Memory B cell (primary cell): ENCODE results near the gene AUTS2.
A peak's percentile ranks its signal among the peaks of the same experiment; 100 is the strongest.

Experiments
- ATAC-seq: fragments of 150-1000 bp; cut with Tn5 transposase; 2 replicates; pipeline ENCODE4 v1.10.0; 2021; ENCODE audit warnings: low read depth, mild to moderate bottlenecking, moderate library complexity
- DNase-seq, 2 donors: peaks; one replicate each; pipeline ENCODE4 v3.0.0; 2022; ENCODE audit warnings: low spot score in 2 of 2
- H3K27ac Mint-ChIP-seq: one replicate; pipeline ENCODE4 v1.8.0; 2022; ENCODE audit warnings: mild to moderate bottlenecking, moderate library complexity, mixed read lengths
- H3K27me3 Mint-ChIP-seq: one replicate; pipeline ENCODE4 v1.8.0; 2022; ENCODE audit warnings: mixed read lengths
- H3K36me3 Mint-ChIP-seq: one replicate; pipeline ENCODE4 v1.8.0; 2022; ENCODE audit warnings: mild to moderate bottlenecking, mixed read lengths
- H3K4me1 Mint-ChIP-seq: one replicate; pipeline ENCODE4 v1.8.0; 2022; ENCODE audit warnings: mixed read lengths
- H3K4me3 Mint-ChIP-seq: one replicate; pipeline ENCODE4 v1.8.0; 2022; ENCODE audit warnings: mild to moderate bottlenecking, moderate library complexity, mixed read lengths
- H3K9me3 Mint-ChIP-seq: one replicate; pipeline ENCODE4 v1.8.0; 2022; ENCODE audit warnings: mixed read lengths

The AUTS2 gene

DNA sequence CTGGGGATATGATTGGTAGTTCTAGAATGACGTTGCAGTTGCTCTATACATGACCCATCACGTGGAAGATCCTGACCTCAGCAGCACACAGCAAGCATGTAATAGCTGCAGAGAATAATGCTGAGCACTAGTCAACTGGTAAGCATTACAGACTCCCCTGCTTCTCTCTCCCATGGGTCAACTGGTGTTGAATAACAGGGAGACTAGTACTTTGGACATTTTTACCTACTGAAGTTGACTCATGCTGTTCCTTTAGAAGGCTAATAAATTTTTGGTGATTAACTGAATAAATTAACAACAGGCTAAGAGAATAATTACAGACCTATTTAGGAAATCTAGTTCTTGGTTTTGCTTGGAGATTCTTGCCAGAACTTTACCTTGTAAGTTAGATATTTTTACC is 234.1 kb downstream of the AUTS2 start:
- peaks cover 17% of the 10 kb centered on the region for H3K36me3 Mint-ChIP-seq
- no peaks in the 10 kb centered on the region for H3K9me3 Mint-ChIP-seq
- ATAC-seq: no peak
- DNase-seq: no peak
- H3K27ac Mint-ChIP-seq: no peak overlapping the region
- no peak overlapping the region for H3K4me3 Mint-ChIP-seq
- H3K27me3 Mint-ChIP-seq: no peaks in the 10 kb centered on the region
- peaks cover 22% of the 10 kb centered on the region for H3K4me1 Mint-ChIP-seq

DNA sequence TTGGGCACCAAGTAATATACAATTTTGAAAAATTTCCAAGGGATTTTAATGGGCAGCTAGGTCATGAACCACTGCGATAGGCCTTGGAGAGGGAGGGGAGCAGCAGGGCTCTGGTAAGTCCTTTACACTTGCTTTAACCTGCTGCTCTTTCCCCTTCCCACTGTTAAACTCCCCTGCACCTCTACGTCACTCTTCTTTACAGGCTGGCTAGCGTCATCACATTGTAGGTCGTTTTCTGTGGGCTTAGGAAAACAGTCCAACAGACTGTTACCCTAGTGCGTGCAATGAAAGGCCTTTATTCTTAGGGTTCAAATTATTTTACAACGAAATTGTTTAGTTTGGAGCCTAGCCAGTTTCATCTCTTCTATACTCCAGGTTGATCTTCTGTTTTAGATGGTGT is 235.7 kb downstream of the AUTS2 start:
- Mint-ChIP-seq H3K27ac (peak overlapping the region; percentile 35), H3K27me3 (no peaks in the 10 kb centered on the region), H3K36me3 (peaks cover 17% of the 10 kb centered on the region), H3K4me3 (no peak overlapping the region), H3K9me3 (no peaks in the 10 kb centered on the region), H3K4me1 (peaks cover 16% of the 10 kb centered on the region)
- ATAC-seq (no peak), DNase-seq (no peak)

DNA sequence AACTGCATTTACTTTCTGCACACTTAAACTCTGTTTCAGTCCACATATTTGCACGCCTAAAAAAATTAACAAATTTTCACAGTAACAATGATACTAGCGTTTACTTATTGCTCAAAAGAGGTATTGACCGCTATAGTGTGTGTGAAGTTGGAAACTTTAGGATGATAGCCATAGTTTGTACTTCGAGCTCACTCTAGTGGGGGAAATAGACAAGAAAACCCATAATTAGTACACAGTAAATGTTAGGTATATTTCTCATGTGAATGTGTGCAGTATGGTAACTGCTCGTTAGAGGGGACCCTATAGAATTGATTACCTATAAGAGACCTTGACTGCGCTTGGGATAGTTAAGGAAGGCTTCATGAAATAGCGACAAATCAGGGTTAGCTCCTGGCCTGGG is 238.4 kb downstream of the AUTS2 start:
- H3K27me3 Mint-ChIP-seq: no peaks in the 10 kb centered on the region
- ATAC-seq (no peak), DNase-seq (no peak)
- H3K27ac Mint-ChIP-seq: no peak overlapping the region
- no peaks in the 10 kb centered on the region for H3K9me3 Mint-ChIP-seq
- H3K4me1 Mint-ChIP-seq: peaks cover 31% of the 10 kb centered on the region
- no peak overlapping the region for H3K4me3 Mint-ChIP-seq
- peaks cover 11% of the 10 kb centered on the region for H3K36me3 Mint-ChIP-seq

DNA sequence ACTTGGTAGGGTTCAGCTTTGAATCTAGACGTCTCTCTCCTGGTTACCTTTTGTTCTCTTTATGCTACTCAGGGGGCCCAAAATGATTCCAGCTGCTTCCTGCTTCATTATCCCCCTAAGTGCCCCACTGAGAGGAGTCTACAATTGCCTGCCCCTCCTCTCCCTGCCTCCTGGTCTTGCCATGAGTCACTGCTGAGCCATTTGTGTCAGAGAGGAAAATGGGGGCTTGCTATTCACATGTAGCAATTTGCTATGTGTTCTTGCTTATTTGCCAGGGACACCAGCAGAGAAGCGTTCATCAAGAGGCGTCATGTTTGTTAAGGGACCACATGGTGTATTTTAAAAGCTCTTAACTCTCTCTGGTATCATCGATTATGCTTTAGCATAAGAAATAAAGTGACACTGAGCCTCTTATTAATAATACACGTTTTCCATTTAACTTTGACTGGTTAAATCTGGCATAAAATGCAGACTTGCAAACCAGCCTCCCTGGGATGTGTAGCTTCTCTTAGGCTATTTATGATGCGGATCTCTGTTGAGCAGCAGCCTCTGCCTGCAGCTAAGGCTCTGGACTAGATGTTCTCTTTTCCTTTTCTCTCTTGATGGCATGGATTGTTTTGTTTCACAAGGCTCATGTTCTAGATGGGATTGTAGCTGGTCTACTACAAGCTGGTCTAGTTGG is 239.3 kb downstream of the AUTS2 start:
- Mint-ChIP-seq H3K27me3 (no peaks in the 10 kb centered on the region), H3K4me1 (peaks cover 31% of the 10 kb centered on the region), H3K4me3 (no peak overlapping the region), H3K27ac (no peak overlapping the region), H3K9me3 (no peaks in the 10 kb centered on the region), H3K36me3 (peaks cover 11% of the 10 kb centered on the region)
- ATAC-seq (no peak), DNase-seq (no peak)

DNA sequence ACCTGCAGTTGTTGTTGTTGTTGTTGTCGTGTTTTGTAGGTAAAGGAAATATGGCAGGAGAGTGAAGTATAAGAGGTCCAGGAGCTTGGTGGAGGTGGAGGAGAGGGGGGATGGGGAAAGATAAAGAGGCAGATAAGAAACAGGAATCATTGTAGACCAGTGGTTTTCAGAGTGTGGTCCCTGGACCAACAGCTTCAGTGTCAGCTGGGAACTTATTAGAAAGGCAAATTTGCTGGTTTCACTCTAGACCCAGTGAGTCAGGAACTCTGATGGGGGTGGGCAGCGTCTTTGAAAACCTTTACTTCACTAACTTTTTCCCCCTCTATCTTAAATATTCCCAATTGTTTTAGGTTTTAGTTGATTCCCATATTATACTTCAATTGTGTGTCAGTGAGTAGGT is 241.5 kb downstream of the AUTS2 start:
- peaks cover 4% of the 10 kb centered on the region for H3K36me3 Mint-ChIP-seq
- H3K27ac Mint-ChIP-seq: peak overlapping the region; percentile 84
- H3K4me1 Mint-ChIP-seq: peaks cover 45% of the 10 kb centered on the region
- H3K4me3 Mint-ChIP-seq: peak overlapping the region; percentile 61
- H3K9me3 Mint-ChIP-seq: peaks cover 2% of the 10 kb centered on the region
- ATAC-seq: peak; percentile 49
- DNase-seq: no peak
- no peaks in the 10 kb centered on the region for H3K27me3 Mint-ChIP-seq

DNA sequence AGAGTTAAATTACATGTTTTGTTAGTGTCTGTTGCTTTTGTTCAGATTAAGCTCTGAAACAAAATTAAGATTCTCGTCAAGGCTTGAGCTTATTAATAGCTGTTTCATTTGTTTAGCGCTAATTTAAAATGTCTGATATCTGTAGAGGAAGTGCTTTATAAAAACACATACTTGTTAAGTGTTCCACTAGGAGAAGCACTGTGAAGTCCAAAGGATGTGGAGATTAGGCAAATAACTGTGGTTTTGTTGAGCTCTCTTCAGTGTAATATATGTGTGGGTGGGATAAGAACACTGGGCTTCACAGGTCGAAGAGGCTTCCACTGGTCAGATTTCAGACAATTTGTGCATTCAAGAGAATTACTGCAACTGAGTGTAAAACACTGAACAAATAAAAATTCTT is 242.0 kb downstream of the AUTS2 start:
- peaks cover 44% of the 10 kb centered on the region for H3K4me1 Mint-ChIP-seq
- H3K36me3 Mint-ChIP-seq: peaks cover 2% of the 10 kb centered on the region
- H3K27ac Mint-ChIP-seq: peak overlapping the region; percentile 84
- peaks cover 2% of the 10 kb centered on the region for H3K9me3 Mint-ChIP-seq
- peak; percentile 23 for ATAC-seq
- DNase-seq: no peak
- H3K27me3 Mint-ChIP-seq: no peaks in the 10 kb centered on the region
- peak overlapping the region; percentile 61 for H3K4me3 Mint-ChIP-seq

DNA sequence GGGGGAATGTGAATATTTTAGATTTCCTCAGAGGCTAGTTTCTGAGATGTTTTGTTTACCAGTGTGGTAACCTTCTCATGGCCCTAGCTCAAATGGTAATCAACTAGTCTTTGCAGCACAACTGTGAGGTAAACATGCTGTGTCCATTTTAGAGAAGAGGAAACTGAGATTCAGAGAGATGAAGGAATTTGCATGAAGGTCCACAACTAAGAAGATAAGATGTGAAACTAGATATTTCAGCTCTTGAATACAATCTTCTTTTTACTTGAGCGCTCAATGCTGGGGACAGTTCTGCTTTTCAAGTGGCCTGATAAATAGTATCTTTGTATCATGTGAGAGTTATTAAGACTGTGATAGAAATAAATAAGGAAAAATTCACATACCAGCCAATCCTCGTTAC is 245.4 kb downstream of the AUTS2 start:
- H3K27ac Mint-ChIP-seq: peak overlapping the region; percentile 60
- H3K27me3 Mint-ChIP-seq: no peaks in the 10 kb centered on the region
- peaks cover 50% of the 10 kb centered on the region for H3K4me1 Mint-ChIP-seq
- H3K4me3 Mint-ChIP-seq: peak overlapping the region; percentile 1
- H3K36me3 Mint-ChIP-seq: peaks cover 2% of the 10 kb centered on the region
- DNase-seq (no peak), ATAC-seq (peak; percentile 75)
- H3K9me3 Mint-ChIP-seq: peaks cover 2% of the 10 kb centered on the region

DNA sequence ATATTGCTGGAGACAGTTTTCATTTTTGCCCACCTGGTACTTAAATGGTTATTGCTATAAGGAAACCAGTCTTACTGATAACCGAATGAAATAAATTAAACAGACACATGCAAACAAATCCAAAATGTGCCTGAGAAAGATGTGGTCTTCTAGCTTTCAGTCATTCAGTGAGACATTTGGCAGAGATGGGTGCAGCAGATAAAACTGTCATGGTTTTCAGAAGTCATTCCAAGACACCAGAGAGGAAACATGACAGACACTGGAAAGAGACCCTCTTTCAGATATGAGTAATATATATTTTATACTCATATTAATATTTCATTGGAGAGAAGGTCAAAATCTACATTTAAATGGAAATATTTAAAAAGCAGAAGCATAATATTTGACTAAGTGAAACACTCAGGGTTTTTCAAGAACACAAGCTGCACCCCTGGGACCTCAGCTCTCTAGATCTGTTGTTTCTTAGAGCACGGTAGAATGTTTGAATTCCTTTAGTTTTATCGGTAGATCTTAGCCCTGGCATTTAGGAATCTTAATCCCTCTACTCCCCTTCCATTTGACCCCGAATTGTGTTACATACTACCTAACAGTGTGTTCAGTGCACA is 246.1 kb downstream of the AUTS2 start:
- H3K36me3 Mint-ChIP-seq: peaks cover 4% of the 10 kb centered on the region
- H3K27ac Mint-ChIP-seq: peak overlapping the region; percentile 60
- DNase-seq: no peak
- H3K4me3 Mint-ChIP-seq: peak overlapping the region; percentile 54
- H3K4me1 Mint-ChIP-seq: peaks cover 48% of the 10 kb centered on the region
- ATAC-seq: peak; percentile 48
- H3K27me3 Mint-ChIP-seq: no peaks in the 10 kb centered on the region
- H3K9me3 Mint-ChIP-seq: peaks cover 2% of the 10 kb centered on the region

DNA sequence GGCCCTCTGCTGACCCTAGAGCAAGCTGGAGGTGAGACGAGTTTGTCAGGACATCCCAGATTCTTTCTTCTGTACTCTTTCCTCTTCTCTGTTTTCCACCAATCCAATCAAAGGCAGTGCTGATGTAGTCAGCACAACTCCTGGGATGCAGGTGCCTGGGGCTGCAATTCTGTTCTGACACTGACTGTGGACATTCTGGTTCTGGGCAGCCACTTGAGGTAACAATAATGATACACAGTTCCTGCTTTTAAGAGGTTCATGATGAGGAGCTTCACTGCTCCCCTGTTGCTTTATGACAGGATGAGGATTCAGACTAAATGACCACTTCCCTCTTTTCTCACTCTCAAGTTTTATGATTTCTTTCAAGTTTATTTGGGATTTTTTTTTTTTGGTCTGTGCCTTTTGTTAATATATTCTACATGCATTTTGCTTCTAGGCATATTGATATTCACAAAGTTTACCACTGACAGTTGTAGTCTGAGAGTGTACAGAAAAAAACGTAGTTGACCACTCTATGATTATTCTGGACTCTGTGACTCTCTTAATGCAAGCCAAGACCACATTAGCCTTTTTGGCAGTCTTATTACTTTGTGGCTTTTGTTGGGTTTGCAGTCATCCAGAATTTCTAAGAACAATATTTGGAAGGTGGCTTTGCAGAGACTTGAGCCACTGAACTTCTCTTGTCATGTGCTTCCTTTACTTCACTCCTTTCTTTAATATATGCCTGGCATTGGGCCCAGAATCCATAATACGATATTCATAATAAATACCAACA is 247.6 kb downstream of the AUTS2 start:
- peak overlapping the region; percentile 32 for H3K27ac Mint-ChIP-seq
- H3K36me3 Mint-ChIP-seq: peaks cover 4% of the 10 kb centered on the region
- H3K27me3 Mint-ChIP-seq: no peaks in the 10 kb centered on the region
- peaks cover 37% of the 10 kb centered on the region for H3K4me1 Mint-ChIP-seq
- peak overlapping the region; percentile 53 for H3K4me3 Mint-ChIP-seq
- peaks cover 2% of the 10 kb centered on the region for H3K9me3 Mint-ChIP-seq
- ATAC-seq (peak; percentile 36), DNase-seq (no peak)

DNA sequence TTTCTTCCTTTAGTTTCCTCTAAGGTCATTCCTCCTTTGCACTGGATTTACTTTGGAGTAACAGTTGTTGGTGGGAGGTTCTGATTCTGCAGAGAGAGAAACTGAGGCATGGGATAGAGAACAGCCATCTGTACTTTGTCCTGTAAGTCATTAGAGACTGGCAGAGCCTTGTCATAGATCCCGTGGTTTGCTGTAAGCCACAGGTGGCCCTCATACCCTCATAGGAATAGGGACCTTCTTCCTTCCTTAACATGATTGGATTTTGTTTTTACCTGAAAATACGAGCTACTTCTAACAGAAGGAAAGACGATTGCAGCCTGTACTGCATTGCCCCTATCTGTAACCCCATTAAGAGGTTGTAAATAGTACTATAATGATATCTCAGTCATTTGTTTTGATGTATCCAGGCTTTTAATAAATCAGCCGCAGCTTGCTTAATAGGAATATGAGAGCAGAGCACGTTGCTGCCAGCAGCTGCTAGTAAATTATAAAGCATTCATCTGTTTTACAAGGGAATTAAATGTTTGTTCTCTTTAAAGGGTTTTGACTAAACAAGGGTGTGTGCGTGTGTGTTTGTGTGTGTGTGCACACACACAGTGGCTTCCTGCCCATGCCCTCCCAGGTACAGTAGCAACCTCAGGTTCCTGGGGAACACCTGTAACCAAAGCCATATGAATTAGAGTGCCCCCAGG is 249.8 kb downstream of the AUTS2 start:
- Mint-ChIP-seq H3K4me1 (peaks cover 37% of the 10 kb centered on the region), H3K4me3 (no peak overlapping the region), H3K27me3 (no peaks in the 10 kb centered on the region), H3K9me3 (peaks cover under 1% of the 10 kb centered on the region), H3K36me3 (peaks cover 4% of the 10 kb centered on the region), H3K27ac (no peak overlapping the region)
- DNase-seq (no peak), ATAC-seq (no peak)

DNA sequence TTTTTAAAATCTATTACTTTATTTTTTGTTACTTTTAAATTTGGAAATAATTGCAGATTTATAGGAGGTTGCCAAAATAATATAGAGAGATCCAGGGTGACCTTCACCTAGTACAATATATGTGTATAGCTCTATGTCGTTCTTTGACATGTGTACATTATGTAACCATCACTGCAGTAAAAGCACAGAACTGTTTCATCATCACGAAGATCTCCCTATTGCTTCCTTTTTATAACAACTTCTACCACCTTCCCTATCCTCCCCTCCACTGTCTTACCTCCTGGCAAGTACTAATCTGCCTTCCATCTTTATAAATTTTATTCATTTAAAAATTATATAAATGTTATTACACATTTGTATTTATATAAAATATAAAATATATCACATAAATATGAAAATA is 251.0 kb downstream of the AUTS2 start:
- Mint-ChIP-seq H3K27me3 (no peaks in the 10 kb centered on the region), H3K4me3 (no peak overlapping the region), H3K9me3 (no peaks in the 10 kb centered on the region), H3K27ac (no peak overlapping the region), H3K36me3 (peaks cover 4% of the 10 kb centered on the region), H3K4me1 (peaks cover 31% of the 10 kb centered on the region)
- DNase-seq (no peak), ATAC-seq (no peak)

DNA sequence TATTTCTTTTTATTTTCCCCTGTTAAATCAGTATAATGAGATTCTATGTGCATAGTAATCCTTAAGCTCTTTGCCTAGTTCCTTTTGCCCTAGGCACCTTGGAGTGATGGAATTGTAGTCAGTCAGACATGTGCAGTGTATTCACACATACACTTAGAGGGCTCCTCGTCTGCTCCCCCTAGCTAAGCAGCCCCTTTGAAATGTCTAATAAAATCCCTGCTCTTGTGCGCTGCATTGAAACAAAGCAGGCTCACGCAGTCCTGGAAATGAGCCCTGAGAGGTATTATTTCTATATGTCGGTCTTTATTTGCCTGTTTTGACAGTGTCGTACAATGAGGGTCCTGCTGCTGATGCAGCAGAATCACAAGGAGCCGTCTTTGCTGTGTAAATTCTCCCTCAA is 258.7 kb downstream of the AUTS2 start:
- H3K27me3 Mint-ChIP-seq: no peaks in the 10 kb centered on the region
- H3K9me3 Mint-ChIP-seq: no peaks in the 10 kb centered on the region
- ATAC-seq: no peak
- H3K4me1 Mint-ChIP-seq: peaks cover 24% of the 10 kb centered on the region
- no peaks in the 10 kb centered on the region for H3K36me3 Mint-ChIP-seq
- H3K4me3 Mint-ChIP-seq: no peak overlapping the region
- DNase-seq: no peak
- H3K27ac Mint-ChIP-seq: no peak overlapping the region

DNA sequence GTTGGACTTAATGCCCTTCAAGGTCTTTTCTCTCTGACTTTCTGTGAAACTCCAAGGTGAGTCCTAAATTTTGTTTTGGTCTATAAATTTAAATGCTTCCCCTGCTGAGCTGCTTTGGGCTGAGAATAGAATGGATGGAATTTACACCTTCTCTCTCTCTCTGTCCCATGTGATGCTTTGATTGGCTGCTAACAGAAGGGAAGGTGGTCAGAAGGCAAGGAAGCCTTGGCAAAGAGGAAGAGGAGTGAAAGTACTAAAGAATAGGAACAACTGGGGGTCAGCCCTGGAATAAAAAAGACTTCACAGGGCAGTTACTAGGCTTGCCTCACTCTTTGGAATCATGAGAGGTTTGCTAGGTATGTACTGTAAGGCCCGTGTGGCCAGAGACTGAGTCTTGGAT is 260.2 kb downstream of the AUTS2 start:
- ATAC-seq (no peak), DNase-seq (no peak)
- H3K4me1 Mint-ChIP-seq: peaks cover 22% of the 10 kb centered on the region
- no peaks in the 10 kb centered on the region for H3K27me3 Mint-ChIP-seq
- no peak overlapping the region for H3K4me3 Mint-ChIP-seq
- H3K27ac Mint-ChIP-seq: no peak overlapping the region
- no peaks in the 10 kb centered on the region for H3K36me3 Mint-ChIP-seq
- no peaks in the 10 kb centered on the region for H3K9me3 Mint-ChIP-seq

DNA sequence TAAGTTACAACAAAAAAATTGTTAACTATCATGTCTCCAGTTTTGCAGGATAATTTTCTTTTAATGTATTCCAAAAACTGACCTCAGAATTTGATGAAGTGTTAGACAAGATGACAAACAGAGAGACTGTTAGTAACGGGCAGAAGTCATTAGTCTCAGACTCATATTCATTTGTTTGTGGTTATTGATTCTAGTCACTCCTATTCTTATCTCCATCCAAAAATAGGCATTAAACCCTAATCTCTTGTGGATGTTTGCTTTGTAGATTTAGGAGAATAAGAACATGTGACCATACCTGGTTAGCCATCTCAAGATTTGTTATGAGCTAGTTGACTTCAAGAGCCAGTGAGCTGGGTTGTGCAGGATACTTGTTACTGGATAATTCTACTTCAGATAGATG is 261.1 kb downstream of the AUTS2 start:
- ATAC-seq (no peak), DNase-seq (no peak)
- H3K4me1 Mint-ChIP-seq: peaks cover 22% of the 10 kb centered on the region
- no peak overlapping the region for H3K4me3 Mint-ChIP-seq
- H3K9me3 Mint-ChIP-seq: no peaks in the 10 kb centered on the region
- no peaks in the 10 kb centered on the region for H3K36me3 Mint-ChIP-seq
- H3K27ac Mint-ChIP-seq: no peak overlapping the region
- no peaks in the 10 kb centered on the region for H3K27me3 Mint-ChIP-seq
